Cortex of kidney (tissue), 1 donor: ENCODE data around the gene PAWR.
"Not testable (repeated sequence)": the region's sequence is repeated elsewhere in the genome, so short reads cannot be mapped to it uniquely, and the experiment has no call there.

Source experiments
- DNase-seq: peaks from one replicate; lab custom pipeline; 2025; lab: John Stamatoyannopoulos, UW

PAWR gene

DNA sequence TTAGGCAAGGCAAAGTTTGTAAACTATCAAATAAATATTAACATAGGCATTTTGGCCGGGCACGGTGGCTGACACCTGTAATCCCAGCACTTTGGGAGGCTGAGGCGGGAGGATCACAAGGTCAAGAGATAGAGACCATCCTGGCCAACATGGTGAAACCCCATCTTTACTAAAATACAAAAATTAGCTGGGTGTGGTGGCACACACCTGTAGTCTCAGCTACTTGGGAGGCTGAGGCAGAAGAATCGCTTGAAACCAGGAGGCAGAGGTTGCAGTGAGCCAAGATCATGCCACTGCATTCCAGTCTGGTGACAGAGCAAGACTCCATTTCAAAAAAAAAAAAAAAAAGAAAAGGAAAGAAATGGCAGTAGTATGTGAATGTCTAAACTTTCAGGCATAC, 43.9 kb downstream of the PAWR start:
- DNase-seq = not testable (repeated sequence)

- DNase-seq = no peak
These were observed 45.5 kb downstream of the PAWR start for GRCh38 chr12:79645235-79645630.

- DNase-seq = no peak
These were observed 46.2 kb downstream of the PAWR start for GRCh38 chr12:79644274-79645234.

GRCh38 chr12:79643821-79644220, 46.9 kb downstream of the PAWR start:
- no peak for DNase-seq

DNA sequence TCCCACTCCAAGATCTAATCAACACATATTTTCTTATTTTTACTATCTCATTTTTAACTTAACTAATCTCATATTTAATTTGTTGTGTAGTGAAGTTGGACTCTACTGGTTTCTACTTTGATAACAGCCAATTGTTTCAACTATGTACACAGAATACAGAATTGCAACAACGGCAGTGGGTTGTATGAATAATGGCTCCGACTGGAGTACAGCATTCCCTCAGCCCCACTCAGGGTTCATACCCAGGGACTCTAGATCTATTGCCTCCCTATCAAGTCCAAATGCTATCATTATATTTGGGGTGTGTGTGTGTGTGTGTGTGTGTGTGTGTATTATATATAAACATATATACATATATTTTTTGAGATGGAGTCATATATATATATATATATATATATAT, 52.3 kb downstream of the PAWR start:
- DNase-seq = no peak

GRCh38 chr12:79637093-79637492, 53.7 kb downstream of the PAWR start:
- DNase-seq = no peak

DNA sequence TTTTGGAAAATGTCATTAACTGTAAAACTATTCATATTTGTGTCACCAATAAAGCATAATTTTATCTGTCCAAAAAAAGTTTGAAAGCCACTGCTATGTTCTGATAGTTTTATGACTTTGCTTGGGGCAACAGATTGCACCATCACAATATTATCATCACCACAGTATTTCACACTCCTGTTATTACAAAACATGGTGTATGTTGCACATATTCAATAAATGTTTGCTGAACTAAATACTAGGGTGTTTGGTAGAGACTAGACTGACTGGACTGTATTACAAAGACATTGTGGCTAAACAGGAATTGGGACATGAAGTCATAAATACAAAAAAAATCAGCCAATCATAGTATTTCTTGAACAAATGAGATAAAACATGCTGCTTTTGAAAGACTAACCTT, 55.1 kb downstream of the PAWR start:
- no peak for DNase-seq

DNA sequence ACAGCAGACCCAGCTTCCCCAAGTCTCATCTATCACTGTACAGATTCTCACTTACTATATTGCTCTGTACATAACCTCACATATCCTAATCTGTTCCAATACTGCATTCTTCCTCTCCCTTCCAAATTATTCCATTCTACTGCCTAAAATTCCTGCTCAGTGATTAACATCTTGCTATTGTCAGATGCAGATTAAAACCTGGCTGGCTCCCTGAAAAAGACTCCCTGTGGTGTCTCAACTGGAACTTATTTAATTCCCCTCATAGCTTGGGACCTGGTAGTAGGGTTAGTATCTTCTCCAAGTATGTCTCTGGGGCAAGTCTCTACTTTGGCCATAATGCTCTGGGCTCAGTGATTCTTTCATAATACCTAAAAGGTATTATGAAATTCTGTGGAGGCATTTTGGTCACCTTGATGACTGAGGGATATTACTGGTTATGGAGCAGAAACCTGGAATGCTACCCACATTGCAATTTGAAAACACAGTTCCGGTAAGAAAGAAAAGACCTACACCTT, 55.8 kb downstream of the PAWR start:
- DNase-seq = no peak

DNA sequence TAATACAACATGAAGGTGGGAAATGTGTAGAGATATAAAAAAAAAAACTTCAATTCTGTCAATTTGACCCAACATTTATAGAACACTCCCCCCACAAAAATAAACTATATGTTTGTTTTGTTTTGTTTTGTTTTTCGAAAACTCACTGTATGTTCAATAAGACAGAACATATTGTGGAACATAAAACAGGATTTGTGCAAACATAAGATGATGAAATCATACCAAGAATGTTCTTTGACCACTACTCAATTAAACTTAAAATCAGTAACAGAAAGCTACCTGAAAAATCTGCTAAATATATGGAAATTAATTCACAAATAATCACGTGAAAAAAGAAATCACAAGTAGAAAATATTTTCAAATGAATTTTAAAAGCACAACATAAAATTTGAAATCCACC, 61.2 kb downstream of the PAWR start:
- DNase-seq = no peak

- DNase-seq = not testable (repeated sequence)
These were observed 64.0 kb downstream of the PAWR start for GRCh38 chr12:79626735-79627134.

DNA sequence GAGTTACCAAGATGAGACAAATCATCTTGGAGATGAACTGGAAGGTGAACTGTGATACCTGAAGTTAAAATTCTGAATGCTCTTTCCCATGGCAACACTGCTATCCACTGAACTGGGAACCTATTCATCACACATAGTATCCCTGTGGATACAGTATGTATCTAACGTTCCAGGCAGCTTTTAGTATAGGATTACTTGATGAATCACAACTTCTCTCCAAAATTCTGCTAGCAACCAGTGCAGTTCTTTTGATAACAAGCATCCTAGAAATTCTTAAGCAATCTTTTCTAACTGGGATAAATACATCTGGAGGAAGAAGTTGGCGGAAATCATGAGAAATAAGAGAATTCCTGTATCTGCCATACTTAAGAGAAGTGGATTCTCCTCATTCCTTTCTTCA, 66.4 kb downstream of the PAWR start:
- DNase-seq = no peak

DNA sequence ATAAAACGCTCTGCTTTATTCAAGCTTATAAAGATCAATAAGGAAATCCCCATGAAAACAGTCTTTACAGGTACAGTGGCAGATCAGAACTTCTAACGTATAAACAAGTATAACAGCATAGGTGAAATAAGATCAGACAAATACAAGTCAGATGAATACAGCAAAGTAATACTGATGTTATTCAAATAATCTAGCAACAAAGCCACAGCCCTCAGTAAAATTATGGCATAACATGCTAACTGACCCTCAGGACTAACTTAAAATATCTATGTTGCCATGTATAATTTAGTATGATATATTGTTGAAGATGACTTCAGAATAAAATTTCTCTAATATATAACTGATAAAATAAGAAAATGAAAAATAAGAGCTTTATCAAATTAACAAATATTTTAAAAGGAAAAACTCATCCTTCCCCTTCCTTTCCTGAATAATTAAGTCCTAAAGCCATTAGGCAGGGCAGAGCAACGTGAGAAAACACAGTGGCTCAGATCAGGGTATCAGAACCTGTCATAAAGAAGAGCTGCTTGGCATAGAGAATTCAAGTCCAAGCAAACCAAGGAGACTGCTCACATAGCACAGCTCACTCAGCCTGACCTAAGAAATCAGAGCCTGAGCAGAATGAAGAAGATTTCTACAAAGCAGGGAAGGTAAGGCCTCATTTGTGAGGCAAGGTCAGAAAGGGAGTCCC, 70.7 kb downstream of the PAWR start:
- DNase-seq = no peak

GRCh38 chr12:79618848-79619404, 71.8 kb downstream of the PAWR start:
- no peak for DNase-seq

DNA sequence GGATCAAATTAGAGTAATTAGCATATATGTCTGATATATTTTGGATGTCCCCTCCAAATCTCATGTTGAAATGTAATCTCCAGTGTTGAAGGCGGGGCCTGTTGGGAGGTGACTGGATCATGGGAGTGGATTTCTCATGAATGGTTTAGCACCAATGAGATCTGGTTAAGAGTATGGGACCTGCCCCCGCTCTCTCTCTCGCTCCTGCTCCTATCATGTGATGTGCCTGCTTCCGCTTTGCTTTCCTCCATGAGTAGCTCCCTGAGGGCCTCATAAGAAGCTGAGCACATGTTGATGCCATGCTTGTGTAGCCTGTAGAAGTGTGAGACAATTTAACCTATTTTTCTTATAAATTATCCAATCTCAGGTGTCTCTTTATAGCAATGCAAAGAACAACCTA, 73.1 kb downstream of the PAWR start:
- DNase-seq = no peak

DNA sequence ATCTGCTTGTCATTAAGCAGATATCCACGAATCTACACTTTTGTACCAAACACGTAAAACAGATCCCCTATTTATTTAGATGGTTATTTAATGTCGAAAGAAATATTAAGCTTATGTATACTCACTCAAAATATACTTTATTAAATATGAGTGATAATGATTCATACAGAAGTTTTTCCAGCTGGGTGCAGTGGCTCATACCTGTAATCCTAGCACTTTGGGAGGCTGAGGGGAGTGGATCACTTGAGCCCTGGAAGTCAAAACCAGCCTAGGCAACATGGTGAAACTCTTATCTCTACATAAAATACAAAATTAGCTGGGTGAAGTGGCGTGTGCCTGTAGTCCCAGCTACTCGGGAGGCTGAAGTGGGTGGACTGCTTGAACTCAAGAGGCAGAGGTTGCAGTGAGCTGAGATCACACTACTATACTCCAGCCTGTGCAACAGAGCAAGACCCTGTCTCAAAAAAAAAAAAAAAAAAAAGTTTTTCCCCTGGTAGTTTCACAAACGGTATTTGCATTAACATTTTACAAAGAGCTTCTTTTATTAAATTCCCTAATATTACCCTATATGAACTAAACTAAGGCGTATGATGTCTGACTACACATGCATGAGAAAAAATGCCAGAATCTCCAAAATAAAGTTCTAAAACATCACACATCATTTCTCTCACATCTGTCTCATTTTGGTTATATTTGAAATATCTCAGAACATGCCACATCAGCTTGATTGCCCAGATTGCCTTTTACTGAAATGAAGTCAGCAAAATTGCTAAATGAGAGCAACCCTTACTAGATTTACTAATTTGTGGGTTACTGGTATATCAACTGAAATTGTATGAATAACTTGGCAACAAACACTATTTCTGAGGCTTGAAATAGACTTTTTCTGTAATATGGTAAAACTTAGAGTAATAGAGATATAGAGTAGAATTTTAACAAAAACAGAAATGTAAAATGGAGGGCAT, 74.9 kb downstream of the PAWR start:
- no peak for DNase-seq

GRCh38 chr12:79614730-79615129, 76.0 kb downstream of the PAWR start:
- no peak for DNase-seq

DNA sequence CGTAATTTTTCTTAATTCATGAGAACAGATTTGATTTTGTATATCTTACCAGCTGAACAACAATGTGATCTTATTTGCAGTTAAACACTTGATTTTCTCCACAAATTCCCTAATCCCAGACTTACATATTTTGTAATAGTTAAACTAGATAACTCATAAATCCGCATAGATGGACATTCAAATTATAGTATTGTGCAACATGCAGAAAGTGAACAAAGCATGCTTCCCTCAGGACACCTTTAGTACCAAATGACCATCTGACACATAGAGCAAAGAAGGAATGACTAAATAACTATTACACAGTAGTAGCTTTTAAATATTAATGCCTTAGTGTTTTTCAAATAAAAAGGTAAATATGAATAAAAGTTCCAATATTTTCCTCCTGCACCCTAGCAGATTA, 88.9 kb downstream of the PAWR start:
- DNase-seq = no peak

DNA sequence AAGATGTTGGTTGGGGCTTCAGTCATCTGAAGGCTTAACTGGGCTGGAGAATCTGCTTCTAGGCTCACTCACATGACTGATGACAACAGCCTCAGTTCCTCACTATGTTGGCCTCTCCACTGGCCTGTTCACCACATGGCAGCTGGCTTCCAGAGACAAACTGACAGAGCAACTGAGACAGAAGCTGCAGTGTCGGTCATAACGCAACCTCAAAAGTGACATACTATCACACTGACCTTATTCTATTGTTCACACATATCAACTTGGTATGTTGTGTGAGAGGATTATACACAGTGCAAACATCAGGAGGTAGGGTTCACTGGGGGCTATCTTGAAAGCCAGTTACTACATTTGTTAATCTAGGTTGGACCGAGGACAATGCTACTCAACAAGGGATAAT, 92.9 kb downstream of the PAWR start:
- DNase-seq = no peak

DNA sequence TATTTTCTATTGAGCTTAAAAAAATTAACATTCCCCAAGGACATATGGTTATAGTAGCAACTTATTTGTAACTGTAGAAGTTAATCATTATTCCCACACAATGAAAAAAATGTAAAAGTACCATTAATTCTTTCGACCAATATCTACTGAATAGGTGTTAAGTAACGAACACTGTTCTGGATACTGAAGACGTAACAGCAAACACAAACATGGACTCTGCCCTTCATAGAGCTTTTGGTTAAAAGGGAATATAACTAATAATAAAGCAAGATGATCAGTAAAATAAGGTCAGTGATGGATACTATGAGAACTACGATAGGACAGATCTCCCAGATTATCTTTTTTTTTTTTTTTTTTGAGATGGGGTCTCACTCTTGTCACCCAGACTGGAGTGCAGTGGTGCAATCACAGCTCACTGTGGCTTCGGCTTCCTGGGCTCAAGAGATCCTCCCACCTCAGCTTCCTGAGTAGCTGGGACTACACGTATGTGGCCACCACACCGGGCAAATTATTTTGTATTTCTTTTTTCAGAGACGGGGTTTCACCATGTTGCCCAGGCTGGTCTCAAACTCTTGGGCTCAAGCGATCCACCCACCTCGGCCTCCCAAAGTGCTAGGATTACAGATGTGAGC, 93.9 kb downstream of the PAWR start:
- no peak for DNase-seq

GRCh38 chr12:79595273-79595672, 95.5 kb downstream of the PAWR start:
- no peak for DNase-seq

DNA sequence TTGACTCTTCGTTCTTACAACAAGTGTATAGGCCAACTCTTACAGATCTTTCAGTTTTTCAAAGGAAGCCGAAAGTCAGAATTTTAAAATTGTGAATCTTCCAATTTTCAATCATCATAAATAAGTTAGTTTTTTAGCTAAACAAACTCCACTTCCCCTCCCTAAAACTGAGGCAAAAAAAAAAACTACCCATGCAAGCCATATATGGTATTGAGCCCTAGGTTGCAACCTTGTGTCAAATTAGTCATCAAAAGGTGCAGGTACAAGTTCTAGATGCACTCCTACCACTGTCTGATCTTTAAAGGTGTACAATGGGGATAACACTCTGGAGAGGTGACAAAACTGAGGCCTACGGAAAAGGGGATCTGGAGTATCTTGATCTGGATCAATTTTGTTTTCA, 97.9 kb downstream of the PAWR start:
- DNase-seq = no peak
